ENCODE data around the gene SCN3A.

DNA sequence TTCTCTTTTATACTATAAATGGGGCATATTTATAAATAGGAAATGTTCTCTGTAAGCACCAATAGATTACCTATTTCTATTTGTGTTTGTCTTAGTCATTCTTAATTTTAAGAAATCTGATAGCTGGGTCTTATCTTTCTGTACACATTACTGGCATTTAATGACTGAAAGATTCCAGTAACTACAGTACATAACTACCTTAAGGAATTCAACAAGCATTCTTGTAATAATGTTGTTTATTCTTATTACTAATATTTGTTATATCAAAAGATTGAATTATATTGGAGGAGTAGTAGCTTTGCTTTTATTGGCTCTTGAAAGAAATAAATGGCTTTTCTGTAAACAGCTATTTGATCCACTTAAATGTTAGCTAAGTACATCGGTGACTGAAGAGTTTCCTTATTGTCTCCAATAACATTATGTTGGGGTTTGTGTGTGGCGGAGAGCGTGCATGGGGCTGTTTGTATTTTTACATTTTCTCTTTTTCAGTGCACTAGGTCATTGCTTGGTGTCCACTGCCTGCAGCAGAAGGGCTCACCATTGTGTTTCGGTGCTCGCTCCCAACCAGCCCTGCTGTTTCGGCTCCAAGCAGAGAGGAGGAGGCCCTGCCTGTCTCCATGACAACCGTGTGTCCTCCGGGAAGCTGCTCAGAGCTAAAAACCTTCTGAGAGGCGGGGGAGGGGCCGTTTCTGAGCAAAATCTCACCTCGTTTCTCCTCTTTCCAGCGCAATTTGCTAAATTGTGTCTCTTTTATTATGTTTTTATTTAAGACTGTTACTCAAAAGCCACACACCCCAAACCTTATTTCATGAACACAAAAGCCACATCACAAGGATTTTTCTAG lies 136.0 kb downstream of the SCN3A start:
- TF ChIP-seq, protein P1, sequence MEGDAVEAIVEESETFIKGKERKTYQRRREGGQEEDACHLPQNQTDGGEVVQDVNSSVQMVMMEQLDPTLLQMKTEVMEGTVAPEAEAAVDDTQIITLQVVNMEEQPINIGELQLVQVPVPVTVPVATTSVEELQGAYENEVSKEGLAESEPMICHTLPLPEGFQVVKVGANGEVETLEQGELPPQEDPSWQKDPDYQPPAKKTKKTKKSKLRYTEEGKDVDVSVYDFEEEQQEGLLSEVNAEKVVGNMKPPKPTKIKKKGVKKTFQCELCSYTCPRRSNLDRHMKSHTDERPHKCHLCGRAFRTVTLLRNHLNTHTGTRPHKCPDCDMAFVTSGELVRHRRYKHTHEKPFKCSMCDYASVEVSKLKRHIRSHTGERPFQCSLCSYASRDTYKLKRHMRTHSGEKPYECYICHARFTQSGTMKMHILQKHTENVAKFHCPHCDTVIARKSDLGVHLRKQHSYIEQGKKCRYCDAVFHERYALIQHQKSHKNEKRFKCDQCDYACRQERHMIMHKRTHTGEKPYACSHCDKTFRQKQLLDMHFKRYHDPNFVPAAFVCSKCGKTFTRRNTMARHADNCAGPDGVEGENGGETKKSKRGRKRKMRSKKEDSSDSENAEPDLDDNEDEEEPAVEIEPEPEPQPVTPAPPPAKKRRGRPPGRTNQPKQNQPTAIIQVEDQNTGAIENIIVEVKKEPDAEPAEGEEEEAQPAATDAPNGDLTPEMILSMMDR (optimal IDR thresholded peaks at IDR 0.05 in 1 of 3, IDR thresholded peaks at IDR 0.05 in 1 of 3, conservative IDR thresholded peaks at IDR 0.05 in 1 of 3; ENCODE audit: extremely low read depth in 1 of 3, insufficient read depth in 2 of 3, low read length in 3 of 3) = no peak
- no peak for TF ChIP-seq EZH2 (IDR thresholded peaks at IDR 0.05; ENCODE audit: low read length)
